RWPE2 (cell line): ENCODE data around the gene FEV.

Experiments
- ATAC-seq: fragments of 200-7000 bp; cut with Tn5 transposase; 3 replicates; pipeline ENCODE4 v1.9.1; 2021; ENCODE audit warnings: low read depth
- DNase-seq: peaks from one replicate; pipeline ENCODE4 v3.0.0-alpha.2; 2020; ENCODE audit warnings: low spot score
- H3K27ac ChIP-seq: fragments of 450-650 bp; 2 replicates; pipeline ENCODE4 v1.5.1; 2017; ENCODE audit warnings: mild to moderate bottlenecking; ENCODE audit not compliant: poor library complexity, severe bottlenecking
- H3K27me3 ChIP-seq: fragments of 250-450 bp; sonication (Bioruptor Pico); 2 replicates; pipeline ENCODE4 v1.5.1; 2021; ENCODE audit warnings: mild to moderate bottlenecking, moderate library complexity; ENCODE audit not compliant: insufficient read depth, poor library complexity, severe bottlenecking
- H3K36me3 ChIP-seq: fragments of 250-450 bp; sonication (Bioruptor Pico); 2 replicates; pipeline ENCODE4 v1.5.1; 2020; ENCODE audit warnings: low read depth, mild to moderate bottlenecking, moderate library complexity
- H3K4me1 ChIP-seq: fragments of 250-450 bp; sonication (Bioruptor Pico); 2 replicates; pipeline ENCODE4 v1.5.1; 2021; ENCODE audit warnings: mild to moderate bottlenecking, moderate library complexity; ENCODE audit not compliant: insufficient read depth, poor library complexity, severe bottlenecking
- H3K4me3 ChIP-seq: fragments of 250-450 bp; sonication (Bioruptor Pico); 2 replicates; pipeline ENCODE4 v1.5.1; 2021; ENCODE audit warnings: mild to moderate bottlenecking, moderate library complexity; ENCODE audit not compliant: severe bottlenecking
- H3K9me3 ChIP-seq: fragments of 250-450 bp; sonication (Bioruptor Pico); 2 replicates; pipeline ENCODE4 v1.5.1; 2021; ENCODE audit warnings: mild to moderate bottlenecking, moderate library complexity; ENCODE audit not compliant: severe bottlenecking
- TF ChIP-seq, protein P1 (sequence below): fragments of 450-650 bp; IDR thresholded peaks from one replicate; pipeline ENCODE4 v1.5.1; 2017; ENCODE audit warnings: mild to moderate bottlenecking, moderate library complexity; ENCODE audit not compliant: poor library complexity, severe bottlenecking

FEV gene

DNA sequence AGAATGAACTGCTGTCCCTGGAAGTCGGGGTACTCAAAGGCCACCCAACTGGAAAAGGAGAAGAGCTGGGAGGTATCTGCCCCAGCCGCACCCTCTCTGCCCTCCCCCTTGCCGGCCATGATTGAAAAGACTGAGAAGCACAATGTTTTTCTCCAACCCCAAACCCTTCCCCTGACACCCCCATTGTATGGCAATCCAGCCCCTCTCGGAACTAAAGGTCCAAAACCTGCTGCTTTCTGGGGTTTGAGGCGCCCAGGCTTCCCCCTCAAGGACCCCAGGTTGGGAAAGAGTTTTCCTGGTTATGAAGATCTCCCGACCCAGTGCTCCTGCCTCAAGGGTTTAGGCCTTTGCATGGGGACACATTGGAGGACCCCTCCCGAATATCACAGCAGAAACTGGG lies 7.2 kb upstream of the FEV start:
- no peak overlapping the region for H3K27ac ChIP-seq
- no peaks in the 10 kb centered on the region for H3K4me1 ChIP-seq
- ATAC-seq = no peak
- H3K27me3 ChIP-seq = peaks cover 84% of the 10 kb centered on the region
- H3K9me3 ChIP-seq = no peaks in the 10 kb centered on the region
- no peak for DNase-seq
- no peaks in the 10 kb centered on the region for H3K36me3 ChIP-seq
- no peak overlapping the region for H3K4me3 ChIP-seq
- TF ChIP-seq, protein P1, sequence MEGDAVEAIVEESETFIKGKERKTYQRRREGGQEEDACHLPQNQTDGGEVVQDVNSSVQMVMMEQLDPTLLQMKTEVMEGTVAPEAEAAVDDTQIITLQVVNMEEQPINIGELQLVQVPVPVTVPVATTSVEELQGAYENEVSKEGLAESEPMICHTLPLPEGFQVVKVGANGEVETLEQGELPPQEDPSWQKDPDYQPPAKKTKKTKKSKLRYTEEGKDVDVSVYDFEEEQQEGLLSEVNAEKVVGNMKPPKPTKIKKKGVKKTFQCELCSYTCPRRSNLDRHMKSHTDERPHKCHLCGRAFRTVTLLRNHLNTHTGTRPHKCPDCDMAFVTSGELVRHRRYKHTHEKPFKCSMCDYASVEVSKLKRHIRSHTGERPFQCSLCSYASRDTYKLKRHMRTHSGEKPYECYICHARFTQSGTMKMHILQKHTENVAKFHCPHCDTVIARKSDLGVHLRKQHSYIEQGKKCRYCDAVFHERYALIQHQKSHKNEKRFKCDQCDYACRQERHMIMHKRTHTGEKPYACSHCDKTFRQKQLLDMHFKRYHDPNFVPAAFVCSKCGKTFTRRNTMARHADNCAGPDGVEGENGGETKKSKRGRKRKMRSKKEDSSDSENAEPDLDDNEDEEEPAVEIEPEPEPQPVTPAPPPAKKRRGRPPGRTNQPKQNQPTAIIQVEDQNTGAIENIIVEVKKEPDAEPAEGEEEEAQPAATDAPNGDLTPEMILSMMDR = no peak

DNA sequence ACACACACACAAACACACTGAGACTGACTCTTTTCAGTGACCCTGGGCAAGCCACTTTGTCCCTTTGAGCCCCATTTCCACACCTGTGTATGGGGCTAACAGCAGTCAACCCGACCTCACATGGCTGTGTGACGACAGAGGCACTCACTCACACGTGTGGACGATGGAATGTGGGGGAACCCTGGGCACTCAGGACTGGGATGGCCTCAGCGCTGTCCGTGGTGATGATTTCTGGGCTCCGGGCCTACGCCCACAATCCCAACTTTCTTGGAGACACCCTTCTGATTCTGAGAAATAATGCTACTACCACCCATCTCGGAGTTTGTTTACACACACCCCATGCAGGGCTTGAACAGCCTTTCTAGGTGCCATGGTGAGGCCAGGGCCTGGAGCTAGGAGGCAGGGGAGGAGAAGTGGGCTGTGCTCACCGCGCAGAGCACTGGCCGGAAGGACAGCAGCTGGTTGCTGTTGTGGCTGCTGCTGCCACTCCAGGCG lies 6.7 kb upstream of the FEV start:
- TF ChIP-seq, protein P1 = no peak
- DNase-seq (no peak), ATAC-seq (no peak)
- Histone ChIP-seq H3K9me3 (no peaks in the 10 kb centered on the region), H3K27me3 (peaks cover 88% of the 10 kb centered on the region), H3K36me3 (no peaks in the 10 kb centered on the region), H3K27ac (no peak overlapping the region), H3K4me3 (no peak overlapping the region), H3K4me1 (no peaks in the 10 kb centered on the region)

DNA sequence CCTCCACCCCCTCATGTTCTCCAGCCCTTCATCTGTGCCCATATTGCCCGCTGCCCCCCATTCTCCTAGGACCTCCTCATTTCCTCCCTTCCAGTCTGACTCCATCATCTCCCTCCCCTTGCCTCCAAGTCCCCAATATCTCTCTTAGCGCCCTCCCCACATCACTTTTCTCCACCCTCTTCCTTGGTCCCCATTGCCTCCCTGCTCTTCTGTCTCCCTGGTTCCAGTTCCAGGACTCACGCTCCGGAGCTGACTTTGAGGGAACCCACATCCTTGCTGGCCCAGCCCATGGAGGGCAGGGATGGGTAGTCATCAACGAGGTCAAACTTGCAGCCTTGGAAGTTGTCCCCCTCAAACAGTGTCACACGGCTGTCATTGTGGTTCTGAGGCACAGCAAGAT lies 5.6 kb upstream of the FEV start:
- H3K4me3 ChIP-seq = no peak overlapping the region
- DNase-seq = peak; percentile 19
- no peaks in the 10 kb centered on the region for H3K4me1 ChIP-seq
- H3K27ac ChIP-seq = no peak overlapping the region
- peaks cover 96% of the 10 kb centered on the region for H3K27me3 ChIP-seq
- no peak for ATAC-seq
- TF ChIP-seq, protein P1 = no peak
- no peaks in the 10 kb centered on the region for H3K36me3 ChIP-seq
- no peaks in the 10 kb centered on the region for H3K9me3 ChIP-seq

DNA sequence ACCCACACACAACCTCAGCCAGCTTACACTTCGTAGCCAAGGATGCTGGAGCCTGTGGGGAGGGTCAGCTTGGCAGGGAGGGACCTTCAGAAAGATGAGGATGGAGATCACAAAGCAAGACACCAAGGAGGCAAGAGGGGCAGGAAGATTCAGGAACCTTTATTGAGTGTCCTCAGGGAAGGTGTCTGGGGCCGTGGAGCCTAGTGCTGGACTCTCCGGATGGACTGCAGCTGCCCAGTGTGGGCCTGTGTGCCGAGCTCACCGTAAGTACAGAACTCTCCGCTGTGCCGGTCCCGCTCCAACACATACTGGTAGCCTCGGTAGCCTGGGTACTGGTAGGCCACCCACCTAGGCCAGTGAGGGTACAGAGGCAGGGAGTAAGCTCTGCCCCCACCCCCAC lies 5.1 kb upstream of the FEV start:
- ATAC-seq = no peak
- Histone ChIP-seq H3K4me3 (no peak overlapping the region), H3K4me1 (no peaks in the 10 kb centered on the region), H3K27ac (no peak overlapping the region), H3K9me3 (no peaks in the 10 kb centered on the region), H3K36me3 (no peaks in the 10 kb centered on the region), H3K27me3 (peaks cover 96% of the 10 kb centered on the region)
- TF ChIP-seq, protein P1 = no peak
- DNase-seq = peak; percentile 42

DNA sequence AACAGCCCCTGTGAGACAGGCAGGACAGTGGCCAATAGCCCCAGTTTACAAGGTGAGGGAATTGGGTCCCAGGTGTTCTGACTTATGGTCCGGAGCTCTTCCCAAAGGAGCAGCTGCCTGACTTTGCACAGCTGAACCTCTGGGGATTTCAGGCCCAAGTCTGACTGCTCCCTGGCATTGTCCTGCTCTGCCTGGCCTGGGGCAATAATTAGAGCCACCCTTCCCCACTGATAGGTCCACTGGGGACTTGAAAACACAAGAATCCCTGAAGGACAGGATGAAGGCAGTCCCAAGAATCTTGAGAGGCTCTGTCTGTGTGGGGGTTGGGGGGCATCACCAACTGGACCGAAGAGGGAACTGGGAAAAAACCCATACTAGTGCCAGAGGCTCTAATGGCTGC lies 3.7 kb upstream of the FEV start:
- Histone ChIP-seq H3K27ac (no peak overlapping the region), H3K27me3 (peaks cover 98% of the 10 kb centered on the region), H3K4me1 (no peaks in the 10 kb centered on the region), H3K4me3 (no peak overlapping the region), H3K36me3 (no peaks in the 10 kb centered on the region), H3K9me3 (no peaks in the 10 kb centered on the region)
- ATAC-seq (no peak), DNase-seq (peak; percentile 18)
- TF ChIP-seq, protein P1 = no peak
